ENCODE measurements around the gene NIPSNAP3A.

NIPSNAP3A gene

GRCh38 chr9:104774831-104775573 is 27.5 kb downstream of the NIPSNAP3A start:
- no peak for DNase-seq

DNA sequence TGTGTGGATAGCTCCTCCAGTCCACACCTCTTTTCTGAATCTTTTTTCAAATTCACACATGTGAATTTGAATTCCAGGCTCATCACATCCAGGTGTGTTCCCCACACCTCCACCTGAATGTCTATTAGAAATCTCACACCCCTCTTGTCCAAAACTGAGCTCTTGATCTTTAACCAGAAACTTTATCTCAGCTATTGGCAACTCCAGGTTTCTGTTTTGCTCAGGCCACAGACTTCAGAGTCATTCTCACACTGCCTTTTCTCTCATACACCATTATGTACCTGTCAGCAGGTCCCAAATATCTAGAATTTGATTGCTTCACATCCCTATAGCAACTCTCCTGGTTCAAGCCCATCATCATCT is 28.1 kb downstream of the NIPSNAP3A start:
- no peak for DNase-seq

GRCh38 chr9:104775976-104776375 is 28.5 kb downstream of the NIPSNAP3A start:
- DNase-seq = no peak

- no peak for DNase-seq
These were observed 29.3 kb downstream of the NIPSNAP3A start for GRCh38 chr9:104776797-104777196.

GRCh38 chr9:104778802-104779201 is 31.3 kb downstream of the NIPSNAP3A start:
- no peak for DNase-seq

- no peak for DNase-seq
These were observed 31.9 kb downstream of the NIPSNAP3A start for GRCh38 chr9:104779334-104779733.

DNA sequence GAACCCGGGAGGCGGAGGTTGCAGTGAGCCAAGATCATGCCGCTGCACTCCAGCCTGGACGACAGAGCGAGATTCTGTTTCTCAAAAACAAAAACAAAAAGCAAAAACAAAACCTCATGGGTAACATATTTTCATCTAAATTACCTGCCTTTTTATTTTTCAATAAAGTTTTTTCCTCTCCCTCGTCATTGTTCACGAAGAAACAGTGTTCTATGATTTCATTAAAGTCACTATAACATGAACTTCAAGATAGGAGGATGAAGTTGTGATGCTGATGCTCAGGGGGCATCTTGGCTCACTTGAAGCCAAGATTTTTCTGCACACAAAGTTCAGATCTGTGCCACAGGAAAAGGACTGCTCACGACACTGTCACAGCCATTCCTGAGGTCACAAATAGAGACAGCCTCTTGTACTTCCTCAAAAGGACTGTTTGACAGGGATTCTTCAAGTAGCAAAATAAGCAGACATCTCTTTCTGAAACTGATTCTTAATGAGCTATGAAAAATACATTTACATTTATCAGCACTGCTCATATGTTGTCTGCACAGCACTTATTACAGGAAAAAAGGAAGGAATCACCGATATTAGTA is 32.6 kb downstream of the NIPSNAP3A start:
- no peak for DNase-seq

GRCh38 chr9:104780796-104781395 is 33.4 kb downstream of the NIPSNAP3A start:
- DNase-seq = no peak

DNA sequence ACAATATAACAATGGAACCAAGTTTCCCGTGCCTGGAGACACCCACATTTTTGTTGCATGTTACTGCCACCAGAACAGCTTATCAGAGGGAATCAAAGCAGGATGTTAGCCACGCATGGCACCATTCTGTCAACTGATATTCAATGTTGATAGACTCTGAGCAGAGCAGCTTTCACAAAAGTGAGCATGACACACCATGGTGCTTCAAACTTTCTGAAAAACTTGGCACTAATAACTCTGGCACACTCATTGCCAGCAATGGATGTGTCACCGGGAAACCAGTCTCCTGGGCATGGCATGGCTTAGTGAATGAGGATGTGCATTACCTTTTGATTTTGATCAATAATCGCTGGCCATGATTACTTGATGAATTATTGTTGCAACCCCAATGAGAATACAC is 36.1 kb downstream of the NIPSNAP3A start:
- no peak for DNase-seq

GRCh38 chr9:104784098-104784497 is 36.6 kb downstream of the NIPSNAP3A start:
- no peak for DNase-seq

- DNase-seq = no peak
These were observed 38.8 kb downstream of the NIPSNAP3A start for GRCh38 chr9:104786293-104786692.

- DNase-seq = no peak
These were observed 40.0 kb downstream of the NIPSNAP3A start for GRCh38 chr9:104787306-104788015.

GRCh38 chr9:104788251-104788650 is 40.8 kb downstream of the NIPSNAP3A start:
- no peak for DNase-seq

DNA sequence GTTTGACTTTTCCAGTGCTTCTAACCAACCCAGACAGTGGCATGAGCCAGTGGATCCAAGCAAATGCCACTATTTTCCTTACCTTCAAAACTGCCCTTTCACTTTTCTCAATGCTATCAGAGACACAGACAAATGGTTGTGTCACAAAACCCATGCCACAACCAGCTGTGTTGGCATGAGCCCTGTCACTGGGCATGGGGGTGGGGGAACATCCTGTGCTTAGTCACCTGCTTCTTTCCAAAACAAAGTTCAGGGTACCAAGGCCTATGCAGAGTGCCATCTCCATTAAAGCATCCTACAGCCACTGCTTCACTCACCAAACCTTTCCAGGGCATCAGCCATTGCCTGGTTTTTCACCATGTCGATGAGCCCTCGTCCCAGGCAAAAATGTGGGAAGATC is 46.6 kb downstream of the NIPSNAP3A start:
- DNase-seq = no peak

GRCh38 chr9:104795082-104795481 is 47.6 kb downstream of the NIPSNAP3A start:
- no peak for DNase-seq

GRCh38 chr9:104795857-104796256 is 48.4 kb downstream of the NIPSNAP3A start:
- no peak for DNase-seq

- no peak for DNase-seq
These were observed 50.9 kb downstream of the NIPSNAP3A start for GRCh38 chr9:104798209-104798995.

- no peak for DNase-seq
These were observed 52.7 kb downstream of the NIPSNAP3A start for GRCh38 chr9:104800068-104800785.

GRCh38 chr9:104802110-104802509 is 54.6 kb downstream of the NIPSNAP3A start:
- DNase-seq = no peak

DNA sequence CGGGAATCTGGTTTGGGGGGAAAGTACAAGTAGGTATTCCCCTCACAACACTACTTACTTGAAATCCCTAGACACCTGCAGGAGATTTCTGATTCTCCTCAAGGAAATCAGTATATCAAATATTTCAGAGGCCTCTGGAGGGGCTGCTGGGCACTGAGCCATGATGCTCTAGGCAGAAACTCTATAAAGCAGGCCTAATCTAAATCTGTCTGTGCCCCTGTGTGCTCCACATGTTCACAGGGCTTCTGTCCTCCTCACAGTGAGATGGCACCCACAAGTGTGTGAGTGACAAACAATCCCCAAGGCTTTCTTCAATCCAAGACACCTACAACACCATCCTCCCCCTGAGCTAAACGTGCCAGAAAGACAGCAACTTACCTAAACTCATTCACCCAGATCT is 55.4 kb downstream of the NIPSNAP3A start:
- DNase-seq = no peak

DNA sequence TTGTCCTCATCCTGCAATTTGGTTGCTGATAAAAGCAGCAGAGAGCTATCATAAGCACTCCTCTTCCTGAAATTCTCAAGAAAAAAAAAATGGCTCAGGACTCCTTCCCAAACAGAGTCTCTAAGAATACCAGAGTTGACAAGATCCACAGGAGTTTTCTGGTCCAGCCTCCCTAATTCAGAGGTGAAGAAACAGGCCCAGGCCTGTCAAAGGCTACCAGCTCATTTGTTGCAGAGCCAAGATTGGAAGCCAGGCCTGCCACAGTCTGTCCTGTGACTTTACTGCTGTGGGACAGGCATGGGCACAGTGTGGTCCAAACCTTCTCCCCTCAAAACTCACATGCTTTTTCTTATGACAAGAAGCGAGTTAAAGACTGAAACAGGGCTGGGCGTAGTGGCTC is 58.0 kb downstream of the NIPSNAP3A start:
- DNase-seq = no peak

GRCh38 chr9:104808035-104808614 is 60.6 kb downstream of the NIPSNAP3A start:
- peak; percentile 8 for DNase-seq

Measured in NCI-H1436 treated with DMSO at 0.1 percent for 48 hours (cell line).